Lower leg skin (tissue), 3 donors: ENCODE measurements around the gene RASA3.

Experiments used
- POLR2A ChIP-seq, 2 donors: fragments of 450-650 bp; IDR thresholded peaks; one replicate each; pipeline ENCODE4 v1.6.1; 2016 to 2017; ENCODE audit warnings: antibody characterized with exemption in 2 of 2, mild to moderate bottlenecking in 1 of 2, moderate library complexity in 1 of 2
- TF ChIP-seq, protein P1 (sequence below), 3 donors: fragments of 450-650 bp; IDR thresholded peaks; one replicate each; pipeline ENCODE4 v1.5.1; 2016; ENCODE audit warnings: antibody characterized with exemption in 3 of 3, mild to moderate bottlenecking in 3 of 3, moderate library complexity in 2 of 3

DNA sequence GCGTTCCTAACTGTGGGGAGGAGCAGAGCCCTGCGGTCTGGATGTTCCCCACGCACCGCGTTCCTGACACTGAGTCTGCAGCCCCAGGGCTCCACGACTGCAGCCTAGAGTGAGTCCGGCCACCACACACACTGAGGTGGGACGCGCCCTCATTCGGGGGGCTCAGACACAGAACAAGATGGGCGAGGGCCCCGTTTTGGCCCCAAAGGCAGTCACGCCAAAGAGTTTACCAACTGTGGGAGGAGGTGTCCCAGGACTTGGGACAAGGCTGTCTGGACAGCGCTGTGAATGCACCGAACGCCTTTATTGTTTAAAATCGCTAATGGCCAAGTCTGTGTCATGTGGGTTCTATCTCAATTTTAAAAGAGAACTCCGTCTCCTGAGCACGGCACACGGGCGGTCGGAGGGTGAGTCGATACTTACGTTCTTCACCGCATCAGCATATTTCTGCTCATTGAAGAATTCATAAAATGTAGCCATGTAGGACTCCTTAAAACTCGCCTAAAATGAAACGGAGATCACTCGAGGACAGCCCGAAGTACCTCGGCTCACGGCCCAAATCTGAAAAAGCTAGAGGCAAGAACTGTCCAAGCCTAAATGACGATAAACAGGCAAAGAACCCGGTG, 123.3 kb downstream of the RASA3 start:
- TF ChIP-seq, protein P1, sequence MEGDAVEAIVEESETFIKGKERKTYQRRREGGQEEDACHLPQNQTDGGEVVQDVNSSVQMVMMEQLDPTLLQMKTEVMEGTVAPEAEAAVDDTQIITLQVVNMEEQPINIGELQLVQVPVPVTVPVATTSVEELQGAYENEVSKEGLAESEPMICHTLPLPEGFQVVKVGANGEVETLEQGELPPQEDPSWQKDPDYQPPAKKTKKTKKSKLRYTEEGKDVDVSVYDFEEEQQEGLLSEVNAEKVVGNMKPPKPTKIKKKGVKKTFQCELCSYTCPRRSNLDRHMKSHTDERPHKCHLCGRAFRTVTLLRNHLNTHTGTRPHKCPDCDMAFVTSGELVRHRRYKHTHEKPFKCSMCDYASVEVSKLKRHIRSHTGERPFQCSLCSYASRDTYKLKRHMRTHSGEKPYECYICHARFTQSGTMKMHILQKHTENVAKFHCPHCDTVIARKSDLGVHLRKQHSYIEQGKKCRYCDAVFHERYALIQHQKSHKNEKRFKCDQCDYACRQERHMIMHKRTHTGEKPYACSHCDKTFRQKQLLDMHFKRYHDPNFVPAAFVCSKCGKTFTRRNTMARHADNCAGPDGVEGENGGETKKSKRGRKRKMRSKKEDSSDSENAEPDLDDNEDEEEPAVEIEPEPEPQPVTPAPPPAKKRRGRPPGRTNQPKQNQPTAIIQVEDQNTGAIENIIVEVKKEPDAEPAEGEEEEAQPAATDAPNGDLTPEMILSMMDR (IDR thresholded peaks at IDR 0.05) = no peak
- TF ChIP-seq POLR2A (IDR thresholded peaks at IDR 0.05) = no peak
